ENCODE data around the gene CASTOR1.

DNA sequence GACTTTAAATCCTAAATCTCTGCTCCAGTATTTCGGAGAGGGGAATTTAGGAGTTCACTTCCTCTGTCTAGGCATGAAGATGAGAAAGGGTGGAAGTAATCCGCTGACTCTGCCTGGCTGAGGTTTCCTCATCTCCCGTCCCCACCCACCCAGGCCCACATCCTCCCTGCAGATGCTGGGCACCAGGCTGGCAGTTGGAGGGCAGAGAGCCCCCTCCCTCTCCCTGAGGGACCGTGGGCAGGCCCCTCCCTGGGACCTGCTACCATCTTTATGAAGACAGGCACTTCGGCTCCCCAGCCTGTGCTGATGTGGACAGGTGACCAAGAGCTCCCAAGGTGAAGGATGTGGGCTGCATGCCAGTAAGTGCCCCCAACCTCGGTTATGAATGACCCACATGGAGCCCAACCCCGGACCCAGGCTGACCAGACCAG lies 6.7 kb downstream of the CASTOR1 start:
- TF ChIP-seq CTCF (conservative IDR thresholded peaks at IDR 0.05 in 1 of 2, IDR thresholded peaks at IDR 0.05 in 1 of 2; ENCODE audit: extremely low read depth in 1 of 2, insufficient read depth in 1 of 2, low read depth in 1 of 2, low read length in 2 of 2) = no peak
- no peak for TF ChIP-seq EZH2 (IDR thresholded peaks at IDR 0.05; ENCODE audit: borderline replicate concordance, low read length)
